ENCODE measurements around the gene KIF19.

The KIF19 gene

GRCh38 chr17:74324521-74324920 lies 1.5 kb upstream of the KIF19 start:
- no peak overlapping the region for H3K4me3 ChIP-seq (ENCODE audit: low read depth, low read length)
- no peak for TF ChIP-seq CTCF (IDR thresholded peaks at IDR 0.05; ENCODE audit: low read depth, low read length)

GRCh38 chr17:74325376-74325742 lies 667 bp upstream of the KIF19 start:
- TF ChIP-seq CTCF (IDR thresholded peaks at IDR 0.05; ENCODE audit: low read depth, low read length): no peak
- no peak overlapping the region for H3K4me3 ChIP-seq (ENCODE audit: low read depth, low read length)

DNA sequence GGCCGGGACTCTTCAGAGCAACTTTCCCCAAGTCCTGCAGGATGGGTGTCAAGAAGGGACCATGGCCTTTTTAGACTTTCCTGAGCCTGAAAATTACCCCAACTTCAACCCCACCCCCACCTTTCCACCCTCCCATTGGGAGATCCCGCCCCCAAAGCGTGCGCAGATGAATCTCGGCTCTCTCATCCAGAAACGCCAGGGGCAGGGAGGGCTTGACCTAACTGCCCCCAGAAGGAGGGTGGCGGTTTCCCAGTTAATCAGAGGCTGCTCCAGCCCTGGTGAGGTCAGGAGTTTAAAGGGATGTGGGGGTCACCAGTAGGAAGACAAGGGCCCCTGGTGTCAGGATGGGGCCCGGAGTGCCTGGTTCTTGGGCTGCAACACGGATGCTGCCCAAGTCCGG lies 480 bp downstream of the KIF19 start:
- no peak for TF ChIP-seq CTCF (IDR thresholded peaks at IDR 0.05; ENCODE audit: low read depth, low read length)
- no peak overlapping the region for H3K4me3 ChIP-seq (ENCODE audit: low read depth, low read length)

DNA sequence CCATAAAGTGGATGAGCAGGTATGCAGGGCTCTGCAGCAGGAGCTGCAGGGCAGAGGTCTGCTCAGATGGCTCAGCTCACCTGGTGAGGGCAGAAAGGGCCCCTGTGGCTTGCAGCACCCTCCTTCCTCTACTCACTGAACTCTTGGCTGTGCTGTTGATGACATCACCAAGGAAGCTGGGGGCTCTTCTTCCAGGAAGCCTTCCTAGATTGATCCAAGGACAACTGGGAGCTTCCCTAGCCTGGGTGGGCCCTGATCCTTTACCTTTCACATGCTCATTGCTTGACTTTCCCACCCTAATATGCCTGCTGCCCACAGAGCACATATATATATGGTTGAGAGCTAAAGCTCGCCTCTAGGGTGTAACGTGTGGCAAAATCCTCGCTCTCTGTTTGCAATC lies 2.5 kb downstream of the KIF19 start:
- H3K4me3 ChIP-seq (ENCODE audit: low read depth, low read length): no peak overlapping the region
- TF ChIP-seq CTCF (IDR thresholded peaks at IDR 0.05; ENCODE audit: low read depth, low read length): no peak

- TF ChIP-seq CTCF (IDR thresholded peaks at IDR 0.05; ENCODE audit: low read depth, low read length): no peak
- no peak overlapping the region for H3K4me3 ChIP-seq (ENCODE audit: low read depth, low read length)
These were observed 3.4 kb downstream of the KIF19 start for GRCh38 chr17:74329378-74329777.

- no peak overlapping the region for H3K4me3 ChIP-seq (ENCODE audit: low read depth, low read length)
- TF ChIP-seq CTCF (IDR thresholded peaks at IDR 0.05; ENCODE audit: low read depth, low read length): no peak
These were observed 4.4 kb downstream of the KIF19 start for GRCh38 chr17:74330446-74330845.

GRCh38 chr17:74332017-74332650 lies 6.1 kb downstream of the KIF19 start:
- no peak for TF ChIP-seq CTCF (IDR thresholded peaks at IDR 0.05; ENCODE audit: low read depth, low read length)
- no peak overlapping the region for H3K4me3 ChIP-seq (ENCODE audit: low read depth, low read length)
